Activated T-cell treated with anti-CD3 and anti-CD28 coated beads, Interleukin-2, amount 50 U/mL, for 72 hours (primary cell): Measurements from ENCODE around the gene CSRP1. TPM values are rescaled to one million over a fixed set of nuclear protein-coding genes. Genes with fewer than 3 reads are reported as not detected.
"Not testable (repeated sequence)": the region's sequence is repeated elsewhere in the genome, so short reads cannot be mapped to it uniquely, and the experiment has no call there.

Experiments used
- ATAC-seq, 2 donors: fragments of 150-1000 bp; cut with Tn5 transposase; replicated peaks in 1 of 2; 2 replicates each; pipeline ENCODE4 v1.10.0; 2021; ENCODE audit warnings: moderate library complexity in 2 of 2, mild to moderate bottlenecking in 1 of 2
- DNase-seq, 2 donors: peaks; one replicate each; pipeline ENCODE4 v3.0.0; 2021 to 2022; ENCODE audit warnings: mixed read lengths in 1 of 2
- H3K27ac Mint-ChIP-seq: one replicate; pipeline ENCODE4 v1.8.0; 2022; ENCODE audit warnings: mild to moderate bottlenecking, moderate library complexity, mixed read lengths
- H3K27me3 Mint-ChIP-seq: one replicate; pipeline ENCODE4 v1.8.0; 2022; ENCODE audit warnings: low read depth, mixed read lengths
- H3K36me3 Mint-ChIP-seq, 2 donors: one replicate each; pipeline ENCODE4 v1.8.0; 2022; ENCODE audit warnings: mixed read lengths in 2 of 2, mild to moderate bottlenecking in 1 of 2; ENCODE audit not compliant: insufficient read depth in 2 of 2
- H3K4me1 Mint-ChIP-seq: one replicate; pipeline ENCODE4 v1.8.0; 2022; ENCODE audit warnings: low read depth, mixed read lengths
- H3K4me3 Mint-ChIP-seq, 2 donors: one replicate each; pipeline ENCODE4 v1.8.0; 2022; ENCODE audit warnings: mild to moderate bottlenecking in 2 of 2, mixed read lengths in 2 of 2, moderate library complexity in 2 of 2
- H3K9me3 Mint-ChIP-seq, 2 donors: one replicate each; pipeline ENCODE4 v1.8.0; 2022; ENCODE audit warnings: mixed read lengths in 2 of 2
- total RNA-seq, 2 donors: library from RNA; stranded (reverse); gene quantifications; one replicate each; pipeline ENCODE4 v1.2.3, GENCODE V29; 2022

The CSRP1 gene
- total RNA-seq: 10 to 100 TPM; 44.7 to 52.6 TPM

DNA sequence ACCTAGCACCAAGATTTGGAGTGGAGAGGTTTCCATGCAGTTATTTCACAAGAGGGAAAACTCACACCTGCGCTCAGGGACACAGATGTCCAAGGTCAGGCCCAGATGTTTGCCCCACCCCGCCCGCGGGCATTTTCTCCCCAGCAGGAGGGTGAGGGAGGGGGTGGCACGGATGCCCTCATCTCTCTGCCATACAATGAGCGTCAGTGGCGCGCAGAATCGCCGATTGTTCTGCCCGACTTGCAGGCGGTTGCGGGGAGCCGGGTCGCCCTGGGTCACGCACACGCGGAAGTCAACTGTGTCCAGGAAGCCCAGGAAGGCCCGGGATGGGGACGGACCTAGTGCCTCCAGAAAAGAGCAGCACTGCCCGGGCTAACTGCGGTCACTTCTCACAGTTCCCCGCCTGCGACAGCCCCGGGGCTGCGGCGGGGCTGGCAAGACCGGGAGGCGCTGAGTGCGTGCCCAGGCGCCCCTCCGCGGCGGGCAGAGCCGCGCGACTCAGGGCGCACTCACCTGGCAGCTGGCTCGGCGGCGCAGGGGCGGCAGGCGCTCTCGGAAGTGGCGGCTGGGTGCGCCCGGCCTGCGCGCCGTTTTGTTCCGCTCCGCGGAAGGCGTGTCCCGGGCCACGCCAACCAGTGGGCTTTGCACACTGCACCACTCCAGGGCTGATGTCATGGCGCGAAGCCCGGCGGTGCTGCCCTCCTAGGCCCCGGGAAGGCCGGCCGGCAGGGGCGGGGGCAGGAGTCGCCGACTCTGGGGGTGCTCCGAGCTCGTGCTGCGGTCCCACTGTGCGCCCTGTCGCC, at the start of gene CSRP1:
Gene CSRP1 (minus strand): TSS at position 567 of the 803 bp plus-strand sequence. CDS start 10,820 bp downstream, outside the sequence.
- ATAC-seq: peak; percentile 98
- peak within 1 kb of the TSS; percentile 88 for H3K27ac Mint-ChIP-seq
- peak within 1 kb of the TSS; percentile 92 to 96 for H3K4me3 Mint-ChIP-seq
- no peaks in the 10 kb centered on the region for H3K9me3 Mint-ChIP-seq
- H3K4me1 Mint-ChIP-seq: peaks cover 33% of the 10 kb centered on the region
- no peaks in the 10 kb centered on the region for H3K36me3 Mint-ChIP-seq
- no peaks in the 10 kb centered on the region for H3K27me3 Mint-ChIP-seq
- peak; percentile 86 to 88 for DNase-seq

DNA sequence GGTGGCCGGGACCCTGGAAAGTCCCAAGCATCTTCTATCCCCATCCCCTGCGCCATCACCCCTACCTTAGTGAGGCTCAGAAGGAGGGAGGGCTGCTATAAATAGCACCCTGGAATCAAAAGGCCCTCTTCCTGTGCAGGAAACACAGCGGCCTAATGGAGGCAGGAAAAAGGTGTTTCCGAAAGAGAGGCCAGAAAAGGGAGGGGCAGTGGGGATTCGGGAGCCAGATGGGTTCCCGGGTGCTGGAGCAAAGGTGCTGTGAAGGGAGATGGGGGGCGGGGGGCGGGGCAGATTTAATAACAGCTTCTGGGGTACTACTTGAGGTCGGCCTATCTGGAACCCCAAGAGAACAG, 48.6 kb upstream of the CSRP1 start:
- ATAC-seq: no peak
- H3K4me3 Mint-ChIP-seq: no peak overlapping the region
- H3K27me3 Mint-ChIP-seq: no peaks in the 10 kb centered on the region
- no peak for DNase-seq
- peaks cover 6% of the 10 kb centered on the region for H3K4me1 Mint-ChIP-seq
- no peaks in the 10 kb centered on the region for H3K9me3 Mint-ChIP-seq
- H3K36me3 Mint-ChIP-seq: no peaks in the 10 kb centered on the region
- H3K27ac Mint-ChIP-seq: no peak overlapping the region

DNA sequence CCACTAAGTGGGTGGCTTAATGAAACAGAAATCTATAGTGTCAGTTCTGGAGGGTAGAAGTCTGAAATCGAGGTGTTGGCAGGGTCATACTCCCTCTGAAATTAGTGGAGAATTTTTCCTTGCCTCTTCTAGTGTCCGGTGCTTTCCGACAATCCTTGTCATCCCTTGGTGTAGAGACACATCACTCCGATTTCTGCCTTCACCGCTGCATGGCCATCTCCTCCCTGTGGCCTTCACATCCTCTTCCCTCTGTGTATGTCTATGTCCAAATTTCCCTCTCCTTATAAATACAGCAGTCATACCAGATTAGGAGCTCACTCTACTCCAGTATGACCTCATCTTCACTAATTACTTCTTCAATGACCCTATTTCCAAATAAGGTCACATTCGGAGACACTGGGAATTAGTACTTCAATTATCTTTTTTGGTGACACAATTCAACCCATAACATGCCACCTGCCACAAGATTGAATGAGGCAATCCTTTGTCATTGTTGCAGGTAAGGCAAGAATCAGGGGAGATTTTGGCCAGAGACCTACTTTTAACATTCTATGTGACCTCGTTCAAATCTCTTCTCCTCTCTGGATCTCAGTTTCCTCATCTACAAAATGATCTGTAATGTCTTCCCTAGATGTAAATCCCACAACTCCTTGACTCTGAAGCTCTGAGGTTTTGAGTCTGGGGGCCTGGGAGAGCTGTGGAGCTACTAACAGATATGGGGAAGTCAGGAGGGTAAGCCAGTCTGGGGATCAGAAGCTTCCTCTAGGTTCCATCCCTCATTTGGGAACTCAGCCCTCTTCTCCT, 48.1 kb upstream of the CSRP1 start:
- Mint-ChIP-seq H3K4me1 (peaks cover 6% of the 10 kb centered on the region), H3K4me3 (no peak overlapping the region), H3K36me3 (no peaks in the 10 kb centered on the region), H3K27me3 (no peaks in the 10 kb centered on the region), H3K27ac (no peak overlapping the region), H3K9me3 (no peaks in the 10 kb centered on the region)
- DNase-seq (no peak), ATAC-seq (no peak)

DNA sequence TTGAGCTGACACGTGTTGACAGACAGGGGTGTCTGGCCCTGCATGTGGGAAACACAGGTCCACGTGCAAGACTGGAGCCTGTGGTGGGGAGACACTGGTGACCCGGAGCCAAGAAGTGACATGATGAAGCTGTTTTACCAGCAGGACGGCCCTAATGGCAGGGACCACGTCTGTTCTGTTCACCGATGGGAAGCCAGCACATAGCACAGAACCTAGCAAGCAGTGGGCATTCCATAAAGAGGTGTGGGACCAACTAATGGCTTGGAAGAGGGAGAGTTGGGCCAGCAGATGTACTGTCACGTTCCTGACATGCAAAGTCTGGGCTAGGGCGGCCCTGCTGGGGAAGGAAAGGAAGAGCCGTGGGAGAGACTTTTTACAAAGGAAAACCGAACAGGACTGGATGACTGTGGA, 47.3 kb upstream of the CSRP1 start:
- H3K4me1 Mint-ChIP-seq: peaks cover 6% of the 10 kb centered on the region
- no peak for ATAC-seq
- H3K27ac Mint-ChIP-seq: no peak overlapping the region
- no peaks in the 10 kb centered on the region for H3K27me3 Mint-ChIP-seq
- no peaks in the 10 kb centered on the region for H3K9me3 Mint-ChIP-seq
- no peak for DNase-seq
- no peak overlapping the region for H3K4me3 Mint-ChIP-seq
- H3K36me3 Mint-ChIP-seq: no peaks in the 10 kb centered on the region

DNA sequence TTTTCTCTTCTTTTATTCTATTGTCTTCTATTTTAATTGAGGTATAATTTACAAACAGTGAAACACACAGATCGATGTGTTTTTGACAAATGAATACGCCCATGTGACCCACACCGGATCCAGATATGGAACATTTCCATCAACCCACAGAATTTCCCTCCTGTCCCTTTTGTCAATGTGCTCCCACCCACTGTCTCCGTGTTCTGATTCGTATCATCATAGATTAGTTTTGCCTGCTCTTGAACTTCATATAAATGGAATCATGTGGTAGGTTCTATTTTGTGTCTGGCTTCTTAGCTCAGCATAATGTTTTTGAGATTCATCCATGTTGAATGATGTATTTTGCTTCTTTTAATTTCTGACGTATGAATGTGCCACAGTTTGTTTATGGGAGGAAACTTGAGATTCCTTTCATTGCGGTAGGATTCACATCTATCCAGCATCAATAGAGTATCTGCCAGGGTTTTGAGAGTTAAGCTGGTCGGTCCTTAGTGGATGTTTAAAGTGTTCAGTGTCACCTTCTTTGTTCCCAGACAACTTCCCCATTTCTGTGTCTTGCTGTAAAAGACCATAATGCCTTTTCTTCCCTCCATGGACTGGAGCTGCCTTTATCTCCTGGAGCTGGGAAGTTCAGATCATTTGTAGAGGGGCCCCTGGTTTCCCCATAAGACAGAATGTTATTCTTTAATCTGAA, 46.7 kb upstream of the CSRP1 start:
- Mint-ChIP-seq H3K27ac (no peak overlapping the region), H3K27me3 (no peaks in the 10 kb centered on the region), H3K36me3 (no peaks in the 10 kb centered on the region), H3K4me3 (no peak overlapping the region), H3K9me3 (no peaks in the 10 kb centered on the region), H3K4me1 (peaks cover 6% of the 10 kb centered on the region)
- DNase-seq: no peak
- ATAC-seq: no peak

DNA sequence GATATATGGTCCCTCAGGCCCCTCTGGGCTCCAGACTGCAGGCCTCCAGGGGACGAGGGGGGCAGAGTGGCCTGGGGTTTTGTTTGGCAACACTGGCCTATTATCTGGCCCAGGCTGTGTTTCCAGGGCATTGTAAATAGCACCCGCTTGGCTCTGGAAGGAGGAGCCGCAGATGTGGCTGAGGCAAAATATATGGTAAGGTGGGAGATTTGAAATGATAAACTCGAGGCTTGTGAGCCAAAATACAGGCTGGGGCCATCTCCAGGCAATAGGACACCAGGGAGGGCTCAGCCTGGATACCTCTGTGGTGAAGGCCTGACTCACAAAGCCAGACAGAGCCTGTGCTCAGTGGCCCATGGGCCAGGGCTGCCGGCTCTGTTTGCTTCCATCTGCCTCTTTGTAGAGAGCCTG, 46.0 kb upstream of the CSRP1 start:
- DNase-seq (no peak), ATAC-seq (no peak)
- Mint-ChIP-seq H3K9me3 (no peaks in the 10 kb centered on the region), H3K27ac (no peak overlapping the region), H3K4me3 (no peak overlapping the region), H3K4me1 (peaks cover 6% of the 10 kb centered on the region), H3K27me3 (no peaks in the 10 kb centered on the region), H3K36me3 (no peaks in the 10 kb centered on the region)

DNA sequence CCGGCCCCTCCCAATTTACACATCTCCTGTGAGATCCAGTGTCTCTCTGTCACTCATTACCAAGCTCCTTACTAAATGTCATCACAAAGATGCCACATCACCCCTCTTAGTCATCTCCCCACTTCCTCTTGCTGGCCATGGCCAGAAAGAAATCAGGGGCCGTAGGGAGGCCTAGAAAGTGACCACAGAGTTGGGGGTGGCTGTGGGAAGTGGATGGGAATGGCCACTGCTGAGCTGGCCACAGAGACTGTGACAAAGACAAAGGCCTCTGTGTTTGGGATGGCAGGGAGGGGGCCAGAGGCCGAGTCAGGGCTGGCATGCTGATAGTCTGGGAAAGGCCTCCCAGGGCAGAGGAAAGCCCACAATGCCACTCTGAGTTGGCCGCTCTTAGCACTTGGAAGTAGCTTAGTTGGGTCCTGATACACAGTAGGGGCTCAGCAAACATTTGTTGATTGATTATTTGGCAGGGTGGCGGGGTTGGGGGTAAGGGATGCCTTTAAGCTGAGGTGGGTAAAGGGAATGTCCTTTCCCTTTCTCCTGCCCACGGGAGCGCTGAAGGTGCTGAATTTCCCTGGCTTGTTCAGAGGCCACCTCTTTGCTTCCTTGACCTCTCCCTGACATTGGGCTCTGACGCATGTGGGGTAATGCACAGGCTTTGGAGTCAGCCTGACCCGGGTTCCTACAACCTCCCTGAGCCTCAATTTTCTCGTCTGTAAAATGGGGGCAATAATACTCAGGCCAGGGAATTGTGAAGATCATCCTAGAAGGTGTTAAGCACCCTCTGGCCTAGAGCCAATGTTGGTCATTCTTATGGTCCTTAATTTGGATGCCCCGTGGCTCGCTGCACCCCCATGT, 45.2 kb upstream of the CSRP1 start:
- H3K4me3 Mint-ChIP-seq: no peak overlapping the region
- H3K36me3 Mint-ChIP-seq: no peaks in the 10 kb centered on the region
- no peak for ATAC-seq
- DNase-seq: no peak
- H3K9me3 Mint-ChIP-seq: no peaks in the 10 kb centered on the region
- H3K4me1 Mint-ChIP-seq: peaks cover 6% of the 10 kb centered on the region
- H3K27me3 Mint-ChIP-seq: no peaks in the 10 kb centered on the region
- H3K27ac Mint-ChIP-seq: no peak overlapping the region

DNA sequence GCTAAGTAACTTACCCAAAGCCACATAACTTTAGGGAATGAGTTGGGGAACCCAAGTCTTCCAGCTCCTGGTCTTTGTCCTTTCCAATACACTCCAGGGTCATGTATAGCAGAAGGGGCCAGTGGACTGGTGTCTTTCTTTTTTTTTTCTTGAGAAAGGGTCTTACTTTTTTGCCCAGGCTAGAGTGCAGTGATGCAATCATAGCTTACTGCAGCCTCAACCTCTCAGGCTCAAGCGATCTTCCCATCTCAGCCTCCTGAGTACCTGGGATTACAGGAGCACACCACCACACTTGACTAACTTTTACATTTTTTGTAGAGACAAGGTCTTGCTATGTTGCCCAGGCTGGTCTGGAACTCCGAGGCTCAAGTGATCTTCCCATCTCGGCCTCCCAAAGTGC, 44.2 kb upstream of the CSRP1 start:
- DNase-seq (no peak), ATAC-seq (no peak)
- Mint-ChIP-seq H3K9me3 (no peaks in the 10 kb centered on the region), H3K27ac (no peak overlapping the region), H3K4me3 (no peak overlapping the region), H3K36me3 (no peaks in the 10 kb centered on the region), H3K4me1 (peaks cover 6% of the 10 kb centered on the region), H3K27me3 (no peaks in the 10 kb centered on the region)

DNA sequence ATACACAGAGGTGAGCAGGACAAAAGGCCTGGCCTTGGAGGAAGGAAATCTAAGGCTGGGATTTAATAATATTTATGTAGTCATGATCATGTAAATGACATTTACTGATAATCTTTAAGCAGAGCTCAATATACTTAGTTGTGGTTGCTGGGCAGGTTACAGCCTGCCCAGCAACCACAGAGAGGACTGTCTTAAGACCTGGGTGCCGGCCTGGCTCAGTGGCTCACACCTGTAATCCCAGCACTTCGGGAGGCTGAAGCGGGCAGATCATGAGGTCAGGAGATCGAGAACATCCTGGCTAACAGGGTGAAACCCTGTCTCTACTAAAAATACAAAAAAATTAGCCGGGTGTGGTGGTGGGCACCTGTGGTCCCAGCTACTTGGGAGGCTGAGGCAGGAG, 42.6 kb upstream of the CSRP1 start:
- not testable (repeated sequence) for H3K36me3 Mint-ChIP-seq, DNase-seq, ATAC-seq, H3K9me3 Mint-ChIP-seq, H3K27ac Mint-ChIP-seq, H3K4me3 Mint-ChIP-seq, H3K4me1 Mint-ChIP-seq, H3K27me3 Mint-ChIP-seq

DNA sequence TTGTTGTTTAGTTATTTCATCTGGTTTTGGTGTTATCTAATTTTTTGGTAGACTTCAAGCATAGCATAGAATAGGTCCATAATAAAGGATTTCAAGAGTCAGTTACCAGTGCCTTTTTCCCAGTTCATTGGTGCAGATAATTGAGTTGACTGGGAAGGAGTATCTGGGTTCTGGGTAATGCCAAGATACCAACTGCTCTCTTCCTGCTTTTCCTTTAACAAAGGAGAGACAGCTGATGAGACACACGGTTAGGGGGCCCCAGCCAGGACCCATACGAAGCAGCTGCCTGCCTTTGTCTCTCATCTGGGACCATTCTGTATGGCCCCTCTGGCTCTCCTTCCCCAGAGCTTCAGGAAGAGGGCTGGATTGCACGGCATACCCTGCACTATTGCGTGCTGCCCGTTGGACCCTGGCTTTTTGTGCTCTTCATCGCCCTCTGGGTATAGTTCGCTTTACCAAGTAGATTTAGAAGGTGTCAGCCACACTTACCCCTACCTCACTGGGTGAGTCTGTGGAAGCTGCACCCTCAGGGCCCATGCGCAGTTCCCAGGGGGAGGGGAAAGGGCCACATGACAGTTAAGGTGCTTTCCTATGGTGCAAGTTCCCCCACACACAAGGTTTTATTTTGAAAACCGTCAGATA, 39.0 kb upstream of the CSRP1 start:
- H3K27me3 Mint-ChIP-seq: peaks cover 18% of the 10 kb centered on the region
- H3K27ac Mint-ChIP-seq: no peak overlapping the region
- DNase-seq: peak in 1 of 2 donors; percentile 20
- peaks cover 0 to 3% of the 10 kb centered on the region in 2 donors for H3K36me3 Mint-ChIP-seq
- H3K4me1 Mint-ChIP-seq: no peaks in the 10 kb centered on the region
- no peak overlapping the region for H3K4me3 Mint-ChIP-seq
- peak; percentile 47 to 55 for ATAC-seq
- H3K9me3 Mint-ChIP-seq: no peaks in the 10 kb centered on the region

DNA sequence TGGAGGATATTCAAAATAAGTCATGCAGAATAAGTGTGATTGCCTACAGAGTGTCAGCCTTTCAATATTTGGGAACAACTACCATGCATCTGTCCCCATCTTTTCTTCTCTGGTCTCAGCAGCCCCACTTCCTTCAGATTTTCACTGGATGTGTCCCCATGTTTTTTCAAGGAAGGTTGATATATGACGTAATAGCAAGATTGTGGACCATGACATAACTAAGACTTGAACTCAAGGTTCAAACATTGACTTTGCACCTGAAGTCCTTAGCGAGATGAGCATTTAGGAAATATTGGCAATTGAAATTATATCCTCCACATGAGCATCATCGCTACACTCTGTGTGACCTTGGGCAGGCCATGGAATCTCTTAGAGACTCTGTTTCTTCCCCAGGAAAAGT, 37.8 kb upstream of the CSRP1 start:
- H3K9me3 Mint-ChIP-seq: no peaks in the 10 kb centered on the region
- ATAC-seq: no peak
- no peak for DNase-seq
- peaks cover 30% of the 10 kb centered on the region for H3K27me3 Mint-ChIP-seq
- H3K36me3 Mint-ChIP-seq: peaks cover 0 to 3% of the 10 kb centered on the region in 2 donors
- no peak overlapping the region for H3K27ac Mint-ChIP-seq
- peaks cover 4% of the 10 kb centered on the region for H3K4me1 Mint-ChIP-seq
- no peak overlapping the region for H3K4me3 Mint-ChIP-seq
